Hematopoietic multipotent progenitor cell (in vitro differentiated cells): ENCODE measurements around the gene ZNF683. TPM values are rescaled to one million over a fixed set of nuclear protein-coding genes. Genes with fewer than 3 reads are reported as not detected.
"Not testable (repeated sequence)": the region's sequence is repeated elsewhere in the genome, so short reads cannot be mapped to it uniquely, and the experiment has no call there.

Experiments used
- DNase-seq, 3 donors: peaks; one replicate each; pipeline ENCODE4 v3.0.0-alpha.2; 2011 to 2015; ENCODE audit warnings: low read depth in 2 of 3, low spot score in 2 of 3
- total RNA-seq: library from RNA; depleted of rRNA; stranded (reverse); fragments of >200 nt; gene quantifications from one replicate; pipeline ENCODE4 v1.2.3, GENCODE V29; 2012

ZNF683 gene
- total RNA-seq, 1 donor = 0.27 TPM

- DNase-seq = no peak
Measured at GRCh38 chr1:26340047-26340481, 32.5 kb downstream of the ZNF683 start.

GRCh38 chr1:26338670-26339069 is 33.9 kb downstream of the ZNF683 start:
- no peak for DNase-seq

GRCh38 chr1:26337625-26338024 is 34.9 kb downstream of the ZNF683 start:
- no peak for DNase-seq

- no peak for DNase-seq
Measured at GRCh38 chr1:26337206-26337535, 35.4 kb downstream of the ZNF683 start.

- peak; percentile 44 to 67 (median 56) for DNase-seq
Measured at GRCh38 chr1:26336477-26337205, 35.9 kb downstream of the ZNF683 start.

GRCh38 chr1:26335774-26336476 is 36.6 kb downstream of the ZNF683 start:
- DNase-seq = no peak

- not testable (repeated sequence) for DNase-seq
Measured at GRCh38 chr1:26333312-26333711, 39.2 kb downstream of the ZNF683 start.

GRCh38 chr1:26330276-26330675 is 42.3 kb downstream of the ZNF683 start:
- no peak for DNase-seq

GRCh38 chr1:26329380-26329779 is 43.2 kb downstream of the ZNF683 start:
- DNase-seq = not testable (repeated sequence)

- no peak for DNase-seq
Measured at GRCh38 chr1:26328597-26328996, 44.0 kb downstream of the ZNF683 start.

GRCh38 chr1:26327956-26328362 is 44.6 kb downstream of the ZNF683 start:
- DNase-seq = no peak

- DNase-seq = no peak
Measured at GRCh38 chr1:26324550-26324949, 48.0 kb downstream of the ZNF683 start.

- DNase-seq = no peak
Measured at GRCh38 chr1:26323382-26323781, 49.2 kb downstream of the ZNF683 start.

- no peak for DNase-seq
Measured at GRCh38 chr1:26322042-26322331, 50.6 kb downstream of the ZNF683 start.

GRCh38 chr1:26321315-26322041 is 51.1 kb downstream of the ZNF683 start:
- DNase-seq = peak; percentile 81 to 94 (median 87)

GRCh38 chr1:26320896-26321295 is 51.7 kb downstream of the ZNF683 start:
- DNase-seq = no peak

GRCh38 chr1:26318338-26319064 is 54.0 kb downstream of the ZNF683 start:
- no peak for DNase-seq

- DNase-seq = peak in 2 of 3 donors; percentile 58 to 75
Measured at GRCh38 chr1:26317612-26318337, 54.8 kb downstream of the ZNF683 start, which contains the start of gene CD52. CD52 (plus strand) TSS chr1:26317958; CDS start chr1:26318018, 60 bp downstream.

- no peak for DNase-seq
Measured at GRCh38 chr1:26317146-26317545, 55.4 kb downstream of the ZNF683 start.
